Ecto neural progenitor cell (in vitro differentiated cells): ENCODE results near the gene TNFSF9.
"Not testable (repeated sequence)": the region's sequence is repeated elsewhere in the genome, so short reads cannot be mapped to it uniquely, and the experiment has no call there.

Source experiments
- DNase-seq: peaks from one replicate; pipeline ENCODE4 v3.0.0-alpha.2; 2018; ENCODE audit warnings: low spot score

The TNFSF9 gene

GRCh38 chr19:6572217-6572616 lies 41.4 kb downstream of the TNFSF9 start:
- DNase-seq, result no peak

GRCh38 chr19:6573350-6573749 lies 42.5 kb downstream of the TNFSF9 start:
- no peak for DNase-seq

GRCh38 chr19:6576869-6577475 lies 46.1 kb downstream of the TNFSF9 start:
- DNase-seq, result no peak

DNA sequence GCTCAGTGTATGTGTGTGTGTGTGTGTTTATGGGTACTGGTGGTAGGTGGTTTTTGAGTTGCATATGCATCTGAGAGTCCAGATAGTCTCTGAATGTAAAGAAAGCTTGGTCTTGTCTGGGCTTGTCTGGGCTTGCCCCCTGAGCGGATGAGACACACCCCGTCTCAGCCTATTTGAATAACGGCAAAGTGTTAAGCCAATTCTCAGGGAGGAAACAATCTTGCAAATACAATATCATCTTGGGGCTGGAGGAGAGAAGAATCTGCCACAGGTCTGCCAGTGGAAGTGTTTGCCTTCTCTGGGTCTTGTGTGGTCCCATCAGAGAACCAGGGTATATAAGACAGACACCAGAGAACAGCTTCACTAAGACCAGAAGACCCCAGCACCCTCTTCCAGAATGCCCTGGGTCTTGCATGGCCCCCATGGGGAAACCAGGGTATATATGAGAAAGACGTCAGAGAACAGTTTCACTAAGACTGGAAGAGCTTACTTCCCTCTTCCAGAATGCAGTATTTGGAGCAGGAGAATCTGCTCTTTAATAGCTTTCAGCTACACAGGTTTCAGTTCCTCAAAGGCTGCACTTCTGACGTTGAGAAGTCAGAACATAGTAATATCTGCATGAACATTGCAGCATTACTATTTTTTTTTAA lies 46.8 kb downstream of the TNFSF9 start:
- no peak for DNase-seq

DNA sequence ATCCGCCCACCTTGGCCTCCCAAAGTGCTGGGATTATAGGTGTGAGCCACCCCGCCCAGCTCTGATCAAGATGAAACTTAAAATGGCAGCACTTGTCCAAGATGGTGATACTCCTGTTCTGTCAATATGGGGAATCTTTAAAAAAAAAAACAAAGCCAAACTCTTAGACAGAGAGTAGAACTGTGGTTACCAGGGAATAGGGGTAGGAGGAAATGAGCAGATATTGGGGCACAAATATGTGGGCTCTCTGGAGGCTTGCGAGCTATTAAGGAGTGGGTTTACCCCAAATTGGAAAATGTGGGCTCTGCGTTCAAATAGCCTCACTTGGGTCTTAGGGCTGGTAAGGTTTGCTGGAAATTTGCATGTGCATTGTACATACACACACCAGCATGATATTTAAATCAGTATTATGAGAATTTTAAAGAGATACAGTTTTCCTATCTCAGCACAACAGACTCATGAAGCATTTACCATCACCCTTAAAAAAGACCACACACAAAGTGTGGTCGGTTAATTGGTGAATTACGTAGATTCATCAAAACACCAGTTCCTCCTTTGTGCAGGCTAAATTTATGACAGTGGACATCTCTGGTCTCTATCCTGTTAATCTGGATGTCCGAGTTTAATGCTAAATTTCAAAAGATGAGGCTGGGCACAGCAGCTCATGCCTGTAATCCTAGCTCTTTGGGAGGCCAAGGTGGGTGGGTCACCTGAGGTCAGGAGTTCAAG lies 48.8 kb downstream of the TNFSF9 start:
- no peak for DNase-seq

GRCh38 chr19:6580313-6580712 lies 49.5 kb downstream of the TNFSF9 start:
- DNase-seq, result no peak

- not testable (repeated sequence) for DNase-seq
Measured at GRCh38 chr19:6582515-6583484, 52.0 kb downstream of the TNFSF9 start.
